Fibroblast of lung (primary cell): Measurements from ENCODE around the gene FILIP1L.

Experiments
- EZH2 ChIP-seq: IDR thresholded peaks from 2 replicates; pipeline ENCODE4 v1.5.1; 2012; ENCODE audit warnings: low read length, control low read depth, mild to moderate bottlenecking; ENCODE audit errors: missing control alignments
- TF ChIP-seq, protein P1 (sequence below), 2 donors: IDR thresholded peaks in 1 of 2; conservative IDR thresholded peaks in 1 of 2; 1 replicate in 1 of 2; 2 replicates in 1 of 2; pipeline ENCODE4 v1.5.1; 2011 to 2012; ENCODE audit warnings: low read length in 2 of 2, control low read depth in 1 of 2, inconsistent platforms in 1 of 2, low read depth in 1 of 2, mild to moderate bottlenecking in 1 of 2

DNA sequence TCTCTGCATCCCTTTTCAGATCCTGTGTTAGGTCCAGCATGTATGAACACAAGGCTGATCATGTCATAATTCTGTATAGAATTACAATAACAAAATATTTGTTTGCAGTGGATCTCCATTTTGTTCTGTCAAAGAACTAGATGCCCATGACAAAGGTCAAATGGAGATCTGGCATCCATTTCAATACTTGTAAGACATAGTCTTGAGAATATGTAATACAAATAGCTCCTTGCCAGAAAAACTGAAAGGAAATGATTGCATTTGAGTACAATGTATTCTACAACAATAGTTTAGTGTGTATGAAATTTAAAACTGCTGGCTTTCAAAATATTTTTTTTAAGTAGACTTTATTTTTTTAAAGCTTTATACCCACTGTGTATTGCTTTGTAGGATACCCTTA, 195.6 kb downstream of the FILIP1L start:
- TF ChIP-seq, protein P1, sequence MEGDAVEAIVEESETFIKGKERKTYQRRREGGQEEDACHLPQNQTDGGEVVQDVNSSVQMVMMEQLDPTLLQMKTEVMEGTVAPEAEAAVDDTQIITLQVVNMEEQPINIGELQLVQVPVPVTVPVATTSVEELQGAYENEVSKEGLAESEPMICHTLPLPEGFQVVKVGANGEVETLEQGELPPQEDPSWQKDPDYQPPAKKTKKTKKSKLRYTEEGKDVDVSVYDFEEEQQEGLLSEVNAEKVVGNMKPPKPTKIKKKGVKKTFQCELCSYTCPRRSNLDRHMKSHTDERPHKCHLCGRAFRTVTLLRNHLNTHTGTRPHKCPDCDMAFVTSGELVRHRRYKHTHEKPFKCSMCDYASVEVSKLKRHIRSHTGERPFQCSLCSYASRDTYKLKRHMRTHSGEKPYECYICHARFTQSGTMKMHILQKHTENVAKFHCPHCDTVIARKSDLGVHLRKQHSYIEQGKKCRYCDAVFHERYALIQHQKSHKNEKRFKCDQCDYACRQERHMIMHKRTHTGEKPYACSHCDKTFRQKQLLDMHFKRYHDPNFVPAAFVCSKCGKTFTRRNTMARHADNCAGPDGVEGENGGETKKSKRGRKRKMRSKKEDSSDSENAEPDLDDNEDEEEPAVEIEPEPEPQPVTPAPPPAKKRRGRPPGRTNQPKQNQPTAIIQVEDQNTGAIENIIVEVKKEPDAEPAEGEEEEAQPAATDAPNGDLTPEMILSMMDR (conservative IDR thresholded peaks at IDR 0.05 in 1 of 2, IDR thresholded peaks at IDR 0.05 in 1 of 2; ENCODE audit: low read depth in 1 of 2, low read length in 2 of 2), result no peak
- no peak for TF ChIP-seq EZH2
